ENCODE data around the gene TXNIP.
A peak's percentile ranks its signal among the peaks of the same experiment; 100 is the strongest.

The TXNIP gene

GRCh38 chr1:145985502-145986439 is 10.6 kb downstream of the TXNIP start:
- peak; percentile 58 for DNase-seq (ENCODE audit: low read depth, low spot score)

- DNase-seq (ENCODE audit: low read depth, low spot score): no peak
These were observed 11.3 kb downstream of the TXNIP start for GRCh38 chr1:145985129-145985501.

DNA sequence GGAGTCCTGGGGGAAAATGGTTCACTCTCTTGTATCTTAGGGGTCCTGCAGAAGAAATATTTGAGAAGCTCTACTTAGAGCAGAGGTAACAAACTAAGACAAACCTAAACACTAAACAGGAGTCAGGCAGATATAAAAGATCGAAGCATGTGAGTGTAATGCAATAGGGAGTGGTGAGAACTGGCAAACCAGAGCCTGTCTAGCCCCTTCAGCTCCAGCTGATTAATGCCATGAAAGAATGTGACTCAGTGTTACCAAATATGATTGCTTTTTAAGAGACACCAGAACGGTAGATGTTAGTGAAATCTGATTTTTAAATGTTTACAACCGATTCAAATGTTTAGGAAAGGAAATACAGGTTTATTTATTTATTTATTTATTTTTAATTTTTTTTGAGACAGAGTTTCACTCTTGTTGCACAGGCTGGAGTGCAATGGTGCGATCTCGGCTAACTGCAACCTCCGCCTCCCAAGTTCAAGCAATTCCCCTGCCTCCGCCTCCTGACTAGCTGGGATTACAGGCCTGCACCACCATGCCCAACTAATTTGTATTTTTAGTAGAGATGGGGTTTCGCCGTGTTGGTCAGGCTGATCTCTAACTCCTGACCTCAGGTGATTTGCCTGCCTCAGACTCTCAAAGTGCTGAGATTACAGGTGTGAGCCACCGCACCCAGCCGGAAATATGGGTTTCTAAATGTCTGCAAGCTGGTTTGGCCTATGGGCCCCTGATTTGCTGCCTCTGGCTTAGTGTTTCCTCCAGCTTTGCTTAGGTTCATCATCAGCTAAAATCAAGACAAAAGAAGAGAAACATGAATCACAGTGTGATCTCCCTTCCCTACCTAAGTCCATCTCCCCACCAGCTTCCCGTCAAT is 12.2 kb downstream of the TXNIP start:
- DNase-seq (ENCODE audit: low read depth, low spot score): no peak

- no peak for DNase-seq (ENCODE audit: low read depth, low spot score)
These were observed 13.1 kb downstream of the TXNIP start for GRCh38 chr1:145983206-145983675.

GRCh38 chr1:145982010-145982723 is 14.2 kb downstream of the TXNIP start:
- DNase-seq (ENCODE audit: low read depth, low spot score): no peak

DNA sequence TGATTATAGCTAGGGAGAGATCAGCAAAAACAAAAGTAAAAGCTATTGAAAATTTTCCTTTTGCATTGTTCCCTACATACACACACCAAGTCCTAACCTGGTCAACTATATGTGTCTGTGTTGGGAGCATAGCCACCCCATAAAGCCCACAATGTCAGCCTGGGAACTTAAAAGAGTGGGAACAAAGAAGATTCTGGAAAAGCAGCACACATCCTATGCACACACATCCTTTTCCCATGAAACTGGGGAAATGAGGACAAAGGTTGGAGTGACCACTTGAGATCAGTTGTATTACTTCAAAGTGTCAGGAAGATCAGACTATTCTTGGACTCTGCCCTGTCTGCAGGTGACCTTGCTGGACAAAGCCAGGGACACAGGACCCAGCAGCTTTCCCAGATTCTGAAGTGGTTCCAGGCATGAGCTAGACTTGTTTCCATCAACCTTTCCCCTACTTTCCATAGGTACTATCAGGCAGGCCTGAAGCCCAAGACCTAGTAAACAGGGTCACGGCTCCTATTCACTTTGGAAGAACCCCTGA is 15.9 kb downstream of the TXNIP start:
- no peak for DNase-seq (ENCODE audit: low read depth, low spot score)

DNA sequence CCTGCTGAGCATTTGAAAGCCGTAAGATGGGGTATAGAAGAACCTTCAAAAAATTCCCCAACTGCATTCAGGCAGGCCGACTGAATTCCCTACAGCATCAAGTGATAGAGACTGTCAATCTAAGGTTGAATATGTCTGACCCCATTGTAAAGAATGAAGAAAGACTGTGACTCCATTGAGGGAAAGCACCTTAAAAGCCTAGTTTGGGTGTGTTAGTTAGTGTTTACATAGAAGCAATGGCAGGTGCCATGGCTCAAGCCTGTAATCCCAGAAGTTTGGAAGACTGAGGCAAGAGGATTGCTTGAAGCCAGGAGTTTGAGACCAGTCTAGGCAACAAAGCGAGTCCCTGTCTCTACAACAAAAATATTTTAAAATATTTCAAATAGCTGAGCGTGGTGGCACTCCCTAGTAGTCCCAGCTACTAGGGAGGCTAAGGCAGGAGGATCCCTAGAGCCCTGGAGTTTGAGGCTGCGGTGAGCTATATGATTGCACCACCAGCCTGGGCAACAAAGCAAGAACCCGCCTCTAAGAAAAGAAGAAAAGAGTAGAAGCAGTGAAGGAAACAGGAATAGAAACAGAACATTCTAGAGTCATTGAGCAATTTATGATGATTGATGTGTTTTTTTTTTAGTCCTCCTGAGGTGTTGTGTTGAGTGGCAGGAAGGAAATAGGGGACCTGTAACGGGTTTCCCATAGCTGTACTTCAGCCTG is 16.5 kb downstream of the TXNIP start:
- DNase-seq (ENCODE audit: low read depth, low spot score): no peak

DNA sequence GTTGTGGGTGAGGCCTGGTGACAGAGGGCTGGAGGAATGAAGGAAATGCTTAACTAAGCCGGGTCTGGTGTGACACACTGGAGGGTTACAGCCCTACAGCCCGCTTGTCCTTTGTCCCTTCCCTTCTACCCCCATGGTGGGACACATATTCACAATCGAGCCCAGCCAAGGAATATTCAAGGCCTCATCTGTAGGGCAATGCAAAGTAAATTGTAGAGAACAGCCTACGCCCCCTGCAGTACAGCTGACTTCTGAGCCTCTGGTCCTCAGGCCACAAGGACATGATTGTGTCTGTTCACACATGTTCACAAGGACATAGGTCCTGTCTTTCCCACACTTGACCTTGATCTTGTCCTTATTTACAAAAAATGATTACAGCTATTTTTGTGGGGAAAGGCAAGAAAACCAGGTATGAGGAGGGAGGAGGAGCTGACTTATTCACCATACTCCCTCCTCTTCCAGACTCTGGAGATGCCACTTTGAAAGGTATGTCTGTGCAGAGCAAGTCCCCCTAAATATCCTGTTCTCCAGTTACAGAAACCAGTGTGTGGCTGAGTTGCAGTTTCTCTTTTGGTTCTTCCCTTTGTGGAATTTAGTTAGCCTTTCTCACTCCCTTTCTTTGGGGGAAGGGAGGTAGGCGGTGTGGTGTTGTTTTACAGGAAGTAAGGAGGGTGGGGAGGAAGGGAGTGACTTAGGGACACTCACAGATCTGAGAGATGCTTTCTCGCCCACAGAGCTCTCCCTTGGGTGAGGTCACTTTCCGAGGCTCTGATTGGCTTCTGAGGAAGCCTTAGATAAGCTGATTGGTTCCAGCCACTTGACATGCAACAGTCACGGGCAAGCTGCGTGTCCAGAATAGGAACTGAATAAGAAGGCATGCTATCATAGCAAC is 17.3 kb downstream of the TXNIP start:
- peak; percentile 96 for DNase-seq (ENCODE audit: low read depth, low spot score)

GRCh38 chr1:145978471-145978853 is 17.9 kb downstream of the TXNIP start:
- no peak for DNase-seq (ENCODE audit: low read depth, low spot score)

GRCh38 chr1:145977486-145978470 is 18.6 kb downstream of the TXNIP start:
- DNase-seq (ENCODE audit: low read depth, low spot score): peak; percentile 86

DNA sequence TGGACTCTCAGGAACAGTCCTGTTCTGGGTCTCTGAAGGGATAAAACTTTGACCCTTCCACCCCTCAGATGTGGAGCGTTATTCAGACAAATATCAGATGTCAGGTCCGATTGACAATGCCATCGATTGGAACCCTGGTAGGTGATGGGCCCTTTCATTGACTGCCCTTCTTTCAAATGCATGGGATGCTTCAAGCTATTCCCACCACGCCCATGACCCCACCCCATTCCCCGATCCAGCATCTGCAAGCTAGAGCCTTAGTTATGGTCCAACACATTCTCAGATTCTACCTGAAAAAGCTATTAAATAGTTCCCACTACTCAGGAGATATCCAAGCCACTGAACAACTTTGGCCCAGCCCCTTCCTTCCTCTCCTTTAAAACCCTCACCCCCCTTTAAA is 19.4 kb downstream of the TXNIP start:
- no peak for DNase-seq (ENCODE audit: low read depth, low spot score)

- DNase-seq (ENCODE audit: low read depth, low spot score): no peak
These were observed 21.2 kb downstream of the TXNIP start for GRCh38 chr1:145975216-145975615.

DNA sequence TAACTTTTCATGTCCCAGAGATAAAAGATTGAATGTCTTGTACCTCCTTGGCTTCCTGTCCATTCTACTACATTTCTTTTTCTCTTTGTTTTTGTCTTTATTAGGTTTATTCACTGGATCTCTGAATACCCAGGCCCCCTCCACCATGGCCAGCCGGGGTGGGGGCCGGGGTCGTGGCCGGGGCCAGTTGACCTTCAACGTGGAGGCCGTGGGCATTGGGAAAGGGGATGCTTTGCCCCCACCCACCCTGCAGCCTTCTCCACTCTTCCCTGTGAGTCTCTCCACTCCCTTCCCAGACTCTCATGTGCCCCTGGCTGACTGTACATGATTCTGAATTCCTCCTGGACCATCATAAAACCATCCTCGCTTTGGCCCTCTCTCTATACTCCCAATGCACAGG is 21.7 kb downstream of the TXNIP start:
- no peak for DNase-seq (ENCODE audit: low read depth, low spot score)

GRCh38 chr1:145972580-145972979 is 23.8 kb downstream of the TXNIP start:
- DNase-seq (ENCODE audit: low read depth, low spot score): no peak

DNA sequence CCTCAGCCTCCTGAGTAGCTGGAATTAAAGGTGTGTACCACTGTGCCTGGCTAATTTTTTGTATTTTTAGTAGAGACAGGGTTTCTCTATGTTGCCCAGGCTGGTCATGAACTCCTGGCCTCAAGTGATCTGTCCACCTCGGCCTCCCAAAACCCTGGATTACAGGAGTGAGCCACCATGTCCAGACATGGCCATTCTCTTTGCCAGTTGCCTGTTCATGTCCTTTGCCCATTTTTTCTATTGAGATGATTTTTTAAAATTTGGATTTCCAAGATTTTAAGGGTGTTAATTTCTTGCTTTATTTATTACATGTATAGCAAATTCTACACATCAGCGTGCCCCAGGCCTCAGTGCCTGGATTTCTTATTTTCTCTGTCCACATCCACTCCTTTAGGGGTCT is 29.1 kb downstream of the TXNIP start:
- DNase-seq (ENCODE audit: low read depth, low spot score): no peak

DNA sequence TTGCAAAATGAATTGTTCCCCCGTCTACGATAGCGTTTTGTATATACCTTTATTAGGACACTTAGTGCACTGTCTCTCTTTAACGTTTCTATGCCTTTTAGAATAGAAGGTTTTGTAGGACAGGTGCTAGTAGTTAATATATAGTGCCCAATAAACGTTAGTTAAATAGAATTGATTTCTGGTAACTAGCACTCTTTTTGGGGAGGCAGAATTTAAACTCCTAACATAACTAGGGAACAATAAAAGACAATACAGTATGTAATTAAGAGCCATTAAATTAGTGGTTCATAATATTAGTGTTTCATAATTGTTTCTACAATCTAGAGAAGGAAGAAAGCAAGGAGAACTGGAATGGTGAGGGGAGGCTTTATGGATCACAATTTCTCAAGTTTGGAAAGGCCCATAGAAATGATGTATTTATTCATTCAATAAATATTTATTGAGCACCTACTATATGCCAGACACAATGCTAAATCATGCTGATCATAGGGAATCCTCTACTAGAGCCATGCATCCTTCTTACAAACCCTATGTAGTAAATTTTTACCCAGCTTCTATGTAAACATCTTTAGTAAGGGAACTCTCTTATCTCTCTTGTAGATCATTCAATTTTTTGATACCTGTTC is 31.1 kb downstream of the TXNIP start:
- DNase-seq (ENCODE audit: low read depth, low spot score): no peak

DNA sequence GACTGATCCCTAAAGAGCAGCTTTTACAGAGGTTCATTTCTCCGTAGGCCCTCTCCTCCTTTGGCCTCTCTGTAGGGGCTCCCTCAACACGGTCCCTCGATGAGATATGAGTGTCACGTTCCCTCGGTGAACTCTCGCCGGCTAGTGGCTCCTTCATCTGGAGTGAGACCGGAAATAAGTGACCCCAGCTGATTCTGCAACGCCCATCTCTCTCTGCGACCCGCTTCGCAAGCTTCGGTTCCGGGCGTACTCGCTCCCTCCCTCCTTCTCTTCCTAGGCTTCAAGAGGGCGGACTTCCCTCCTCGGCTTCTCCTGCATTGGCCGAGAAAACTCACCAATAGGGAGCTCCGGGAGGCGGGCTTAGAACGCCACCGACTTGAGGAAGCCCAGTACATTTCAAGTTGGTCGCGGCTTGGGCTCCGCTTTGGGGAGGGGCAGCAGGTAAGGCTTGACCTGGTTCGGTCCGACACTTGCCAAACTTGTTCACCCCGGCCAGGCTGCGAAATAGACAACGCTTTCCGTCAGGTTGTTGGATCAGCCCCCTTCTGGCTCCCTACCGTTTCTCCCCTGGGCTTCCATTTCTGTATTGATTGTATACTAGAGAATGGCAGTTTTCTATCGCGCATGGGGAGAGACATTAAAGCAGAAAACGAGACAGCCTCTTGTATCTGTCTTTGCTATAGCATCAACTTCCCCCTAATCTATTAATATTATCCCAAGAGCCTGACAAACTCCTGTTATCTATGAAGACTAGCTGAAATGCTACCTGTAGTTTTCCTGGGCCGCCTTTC is 31.9 kb downstream of the TXNIP start, which contains the start of the genes ANKRD34A and POLR3GL:
ANKRD34A (minus strand) TSS at position 248 of the 791 bp plus-strand sequence. CDS start 2,816 bp downstream, outside the sequence.
POLR3GL (plus strand) TSS at position 363 of the 791 bp plus-strand sequence. CDS start 10,176 bp downstream, outside the sequence.
- DNase-seq (ENCODE audit: low read depth, low spot score): peak; percentile 99

All from ELF-1 (cell line).